A549 (cell line): ENCODE results near the gene NSUN4. TPM values are rescaled to one million over a fixed set of nuclear protein-coding genes. Genes with fewer than 3 reads are reported as not detected.
A peak's percentile ranks its signal among the peaks of the same experiment; 100 is the strongest.

Experiments
- ATAC-seq, 2 experiments: fragments of 200-7000 bp in 1 of 2; fragments of >200 bp in 1 of 2; cut with Nextera tagmentation in 1 of 2; cut with Tn5 transposase in 1 of 2; 3 replicates each; pipeline versions ENCODE4 v1.8.0 to v1.9.1; 2018 to 2020; ENCODE audit warnings: mild to moderate bottlenecking in 1 of 2, moderate library complexity in 1 of 2
- CTCF ChIA-PET: fragments of 300-600 bp; sonication (Branson Sonifier 250); formaldehyde crosslinking; extraction: SDS; loops from one replicate; lab custom pipeline; 2021; ENCODE audit warnings: antibody characterized with exemption, inconsistent platforms; lab: Yijun Ruan, JAX
- POLR2A ChIA-PET: fragments of 350-600 bp; formaldehyde crosslinking; extraction: SDS; loops from one replicate; lab custom pipeline; 2021; ENCODE audit warnings: antibody characterized with exemption, inconsistent platforms; lab: Yijun Ruan, JAX
- DNase-seq, 2 experiments: peaks; one replicate each; pipeline versions ENCODE4 v3.0.0 to v3.0.0-alpha.2; 2011 to 2016; ENCODE audit warnings: low read depth in 1 of 2, low spot score in 1 of 2
- FAIRE-seq: peaks from 2 replicates; lab custom pipeline; 2011; peaks lifted over from hg19 to GRCh38; lab: Jason Lieb, UNC
- H3K27ac ChIP-seq, 2 experiments: fragments of >200 bp; sonication (Bioruptor Twin); formaldehyde crosslinking; 3 replicates each; pipeline ENCODE4 v1.5.1; 2016 to 2017
- H3K4me1 ChIP-seq: fragments of >200 bp; sonication (Bioruptor Twin); formaldehyde crosslinking; 3 replicates; pipeline ENCODE4 v1.6.1; 2016
- H3K4me2 ChIP-seq: fragments of >200 bp; sonication (Bioruptor Twin); formaldehyde crosslinking; 3 replicates; pipeline ENCODE4 v1.6.1; 2016
- H3K4me3 ChIP-seq: fragments of >200 bp; sonication (Bioruptor Twin); formaldehyde crosslinking; 3 replicates; pipeline ENCODE4 v1.5.1; 2016
- H3K9me3 ChIP-seq: fragments of >200 bp; sonication (Bioruptor Twin); formaldehyde crosslinking; 3 replicates; pipeline ENCODE4 v1.6.1; 2016
- BCL3 ChIP-seq: fragments of >200 bp; sonication (Bioruptor Twin); formaldehyde crosslinking; IDR thresholded peaks from 3 replicates; pipeline ENCODE4 v1.6.1; 2016
- BHLHE40 ChIP-seq: IDR thresholded peaks from 2 replicates; pipeline ENCODE4 v1.6.1; 2012; ENCODE audit warnings: low read depth, low read length, inconsistent platforms
- CTCF ChIP-seq: fragments of >200 bp; sonication (Bioruptor Twin); formaldehyde crosslinking; IDR thresholded peaks from 3 replicates; pipeline ENCODE4 v1.5.1; 2016
- EHF ChIP-seq: fragments of 250-450 bp; sonication (Bioruptor Pico); IDR thresholded peaks from 2 replicates; pipeline ENCODE4 v1.5.0; 2020; ENCODE audit warnings: mild to moderate bottlenecking
- EHMT2 ChIP-seq: fragments of 200-600 bp; sonication (generic); IDR thresholded peaks from 2 replicates; pipeline ENCODE4 v1.6.1; 2016; ENCODE audit warnings: antibody characterized with exemption, low read depth, mild to moderate bottlenecking, moderate library complexity
- EP300 ChIP-seq, 2 experiments: fragments of >200 bp; sonication (Bioruptor Twin); formaldehyde crosslinking; IDR thresholded peaks; 2 replicates in 1 of 2; 3 replicates in 1 of 2; pipeline ENCODE4 v1.6.1; 2016 to 2017
- FOSL2 ChIP-seq, 2 experiments: fragments of 450-650 bp in 1 of 2; fragments of >200 bp in 1 of 2; sonication (Bioruptor Twin) in 1 of 2; formaldehyde crosslinking; IDR thresholded peaks; 2 replicates each; pipeline versions ENCODE4 v1.5.0 to v1.6.1; 2016 to 2020; ENCODE audit warnings: mild to moderate bottlenecking in 1 of 2, moderate library complexity in 1 of 2
- GATA3 ChIP-seq: IDR thresholded peaks from 2 replicates; pipeline ENCODE4 v1.6.1; 2012; ENCODE audit warnings: borderline replicate concordance
- HMGXB4 ChIP-seq: fragments of 250-450 bp; sonication (Bioruptor Pico); IDR thresholded peaks from 2 replicates; pipeline ENCODE4 v1.5.0; 2021; ENCODE audit warnings: mild to moderate bottlenecking, moderate library complexity, borderline replicate concordance
- HOXB5 ChIP-seq: fragments of 250-450 bp; sonication (Bioruptor Pico); IDR thresholded peaks from 2 replicates; pipeline ENCODE4 v1.5.0; 2020; ENCODE audit warnings: mild to moderate bottlenecking, moderate library complexity
- JUN ChIP-seq, 2 experiments: fragments of >200 bp; sonication (Bioruptor Twin); formaldehyde crosslinking; IDR thresholded peaks; 2 replicates in 1 of 2; 3 replicates in 1 of 2; pipeline ENCODE4 v1.6.1; 2016 to 2017
- MAX ChIP-seq: IDR thresholded peaks from 2 replicates; pipeline ENCODE4 v1.6.1; 2012
- MYC ChIP-seq: IDR thresholded peaks from 2 replicates; pipeline ENCODE4 v1.6.1; 2012; ENCODE audit warnings: mild to moderate bottlenecking, inconsistent platforms, low read length, improper control_type of control experiment, borderline replicate concordance
- PHF8 ChIP-seq: fragments of 200-600 bp; sonication (generic); IDR thresholded peaks from 2 replicates; pipeline ENCODE4 v1.6.1; 2016; ENCODE audit warnings: low read depth, mild to moderate bottlenecking, antibody characterized with exemption, moderate library complexity, borderline replicate concordance
- POLR2A ChIP-seq: IDR thresholded peaks from 2 replicates; pipeline ENCODE4 v1.6.1; 2012; ENCODE audit warnings: mild to moderate bottlenecking, low read length
- RAD21 ChIP-seq, 2 experiments: fragments of >200 bp in 1 of 2; sonication (Bioruptor Twin) in 1 of 2; formaldehyde crosslinking in 1 of 2; IDR thresholded peaks in 1 of 2; conservative IDR thresholded peaks in 1 of 2; 2 replicates in 1 of 2; 3 replicates in 1 of 2; pipeline ENCODE4 v1.6.1; 2012 to 2018; ENCODE audit warnings: inconsistent platforms in 1 of 2
- SMC3 ChIP-seq: fragments of >200 bp; sonication (Bioruptor Twin); formaldehyde crosslinking; IDR thresholded peaks from 3 replicates; pipeline ENCODE4 v1.6.1; 2018; ENCODE audit warnings: inconsistent platforms
- TP53 ChIP-seq: fragments of 250-450 bp; sonication (Bioruptor Pico); IDR thresholded peaks from 2 replicates; pipeline ENCODE4 v1.5.0; 2021; ENCODE audit warnings: mild to moderate bottlenecking, moderate library complexity
- ZSCAN20 ChIP-seq: fragments of 250-450 bp; sonication (Bioruptor Pico); IDR thresholded peaks from 2 replicates; pipeline ENCODE4 v1.8.0; 2022; ENCODE audit warnings: mild to moderate bottlenecking, moderate library complexity
- WGBS: methylation state at CpG from one replicate; pipeline ENCODE4 v1.1.6; 2017; ENCODE audit errors: missing lambda C conversion rate; 5-methylcytosine and 5-hydroxymethylcytosine counted together
- polyA plus RNA-seq, 4 experiments: library from polyadenylated mRNA; depleted of rRNA in 3 of 4; stranded (reverse); fragments of >200 nt; fragmentation: RNase III in 1 of 4; extraction: RNeasy Plus Mini Kit Qiagen cat#74134 plus additional on column Dnase treatment in 1 of 4; gene quantifications; 2 replicates in 3 of 4; 3 replicates in 1 of 4; pipeline ENCODE4 v1.2.3, GENCODE V29; 2011 to 2017

NSUN4 gene
- polyA plus RNA-seq, 2 of the 4 experiments (the other 2 are of a cell fraction) = 11.7 to 23.3 TPM

- peak within 1 kb of the TSS; percentile 90 for H3K4me2 ChIP-seq
- WGBS = under 1% methylated on average over 23 of the region's 61 CpGs
- H3K27ac ChIP-seq = peak within 1 kb of the TSS; percentile 98 to 99
- H3K9me3 ChIP-seq = no peaks in the 10 kb centered on the region
- ATAC-seq (peak; percentile 87 to 91), DNase-seq (peak; percentile 79 to 98), FAIRE-seq (no peak)
- peaks cover 28% of the 10 kb centered on the region; the same call in 2 of the 3 replicates for H3K4me1 ChIP-seq
- ChIA-PET CTCF (interaction anchor here (0.7 to 2.6 kb wide), 5 partner anchors 8 to 45 kb away, joined by 3 to 17 read pairs (median 5); partner anchors contain the start of gene NSUN4), POLR2A (interaction anchor here (0.7 to 1.9 kb wide), 4 partner anchors 37 to 171 kb away, joined by 3 to 14 read pairs (median 6); partner anchors contain the start of genes NSUN4, PIK3R3 and RAD54L)
- H3K4me3 ChIP-seq = peak within 1 kb of the TSS; percentile 84
- peak; percentile 79 for TF ChIP-seq BHLHE40
- TF ChIP-seq ZSCAN20 (CRISPR knock-in tag) = no peak
- peak; percentile 79 for TF ChIP-seq MYC
- peak; percentile 72; the same call in 1 of the 2 replicates for TF ChIP-seq GATA3
- no peak for TF ChIP-seq FOSL2 (IDR thresholded peaks at IDR 0.05)
- peak; percentile 44 for TF ChIP-seq FOSL2 (CRISPR knock-in tag; IDR thresholded peaks at IDR 0.05)
- TF ChIP-seq POLR2A = peak; percentile 83
- peak; percentile 88 for TF ChIP-seq PHF8
- no peak for TF ChIP-seq SMC3
- 0 out of 2 replicates have a peak, but pooled peaks have one; percentile 22 for TF ChIP-seq HOXB5 (CRISPR knock-in tag)
- peak; percentile 88 for TF ChIP-seq MAX
- peak; percentile 38; the same call in 1 of the 3 replicates for TF ChIP-seq BCL3
- no peak for TF ChIP-seq RAD21 (conservative IDR thresholded peaks at IDR 0.05 in 1 of 2, IDR thresholded peaks at IDR 0.05 in 1 of 2)
- TF ChIP-seq EHMT2 = no peak
- peak; percentile 76 to 89; a peak in 4 of 5 replicates for TF ChIP-seq JUN (IDR thresholded peaks at IDR 0.05)
- TF ChIP-seq EHF (CRISPR knock-in tag) = no peak
Measured at GRCh38 chr1:46303038-46303871, 37.4 kb upstream of the NSUN4 start, which contains the start of the genes LRRC41 and UQCRH. TSS of gene LRRC41 (minus strand) at chr1:46303616. CDS start at chr1:46303322, 294 bp downstream. TSS of gene UQCRH (plus strand) at chr1:46303698. CDS start at chr1:46303767, 69 bp downstream.

- Histone ChIP-seq H3K27ac (peak overlapping the region; percentile 98 to 99), H3K9me3 (no peaks in the 10 kb centered on the region), H3K4me3 (peak overlapping the region; percentile 84), H3K4me2 (peak overlapping the region; percentile 90), H3K4me1 (peaks cover 28% of the 10 kb centered on the region; the same call in 2 of the 3 replicates)
- ChIA-PET CTCF (interaction anchor here (0.8 to 2.6 kb wide), 4 partner anchors 17 to 44 kb away, joined by 3 to 17 read pairs (median 5); partner anchors contain the start of gene NSUN4), POLR2A (interaction anchor here (0.7 to 1.9 kb wide), 4 partner anchors 37 to 172 kb away, joined by 3 to 14 read pairs (median 6); partner anchors contain the start of genes NSUN4, PIK3R3 and RAD54L)
- no peak for DNase-seq
- 0% methylated on average over 14 of the region's 14 CpGs for whole genome bisulfite sequencing
- no peak for TF ChIP-seq HMGXB4 (CRISPR knock-in tag)
- TF ChIP-seq EP300 (IDR thresholded peaks at IDR 0.05) = no peak
- no peak for TF ChIP-seq TP53 (CRISPR knock-in tag)
- TF ChIP-seq BHLHE40 = no peak
- no peak for TF ChIP-seq CTCF
- FAIRE-seq = no peak
- peak; percentile 38 to 48 for ATAC-seq
Measured at GRCh38 chr1:46303872-46304326, 36.7 kb upstream of the NSUN4 start.
